ENCODE measurements around the gene PITPNB.

The PITPNB gene

DNA sequence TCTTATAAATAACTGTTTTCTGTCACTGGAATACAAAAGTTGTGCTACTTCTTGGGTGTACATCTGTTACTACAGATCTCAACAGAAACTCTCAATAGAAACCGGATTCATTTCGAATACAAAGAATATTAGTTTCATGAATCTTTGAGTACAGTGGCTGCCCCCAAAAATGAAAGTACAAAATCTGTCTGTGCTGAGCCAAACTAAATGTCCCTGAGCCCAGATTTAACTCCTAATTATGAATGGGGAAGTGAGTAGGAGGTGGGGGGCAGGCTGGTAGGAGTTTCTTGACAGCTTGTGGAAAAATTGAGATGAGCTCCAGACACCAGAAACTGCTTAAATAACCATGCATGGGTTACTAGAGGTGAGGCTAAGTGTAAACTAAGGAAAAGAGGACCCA is 41.6 kb downstream of the PITPNB start:
- DNase-seq: no peak

DNA sequence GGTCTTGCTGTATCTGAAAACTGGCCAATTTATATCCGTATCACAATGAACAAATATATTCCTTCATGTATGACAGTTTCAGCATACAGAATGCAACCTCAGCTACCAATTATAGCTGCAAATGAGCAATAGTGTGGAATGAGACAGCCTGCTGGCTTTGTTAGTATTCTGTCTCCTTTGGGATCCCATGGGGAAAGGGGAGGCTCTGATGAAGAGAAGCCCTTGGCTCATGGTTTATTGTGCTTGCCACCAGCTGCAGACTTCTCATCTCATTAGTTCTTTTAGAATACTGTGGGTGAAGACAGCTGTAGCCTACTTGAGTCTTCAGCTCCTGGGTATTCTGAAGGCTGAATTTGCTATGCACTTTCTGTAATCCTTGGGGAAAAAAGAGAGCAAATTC is 42.4 kb downstream of the PITPNB start:
- DNase-seq: no peak

GRCh38 chr22:27875951-27876350 is 43.1 kb downstream of the PITPNB start:
- no peak for DNase-seq

DNA sequence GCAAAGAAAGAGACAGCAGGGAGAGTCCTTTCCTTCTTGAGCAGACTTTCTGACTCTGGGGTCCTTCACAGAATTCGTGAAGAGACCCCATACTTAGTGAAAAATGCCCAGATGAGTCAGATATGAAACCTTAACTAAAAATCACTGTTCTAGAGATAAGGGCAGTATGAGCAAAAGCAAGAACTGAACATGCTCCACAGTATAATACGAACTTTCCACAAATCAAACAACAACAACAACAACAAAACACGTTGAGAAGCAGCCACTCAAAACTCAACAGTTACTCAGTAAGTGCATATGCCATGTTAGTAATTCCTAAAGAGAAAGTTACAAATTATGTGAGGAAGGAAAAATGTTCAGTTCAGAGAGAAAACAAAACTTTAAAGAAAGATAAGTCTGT is 44.3 kb downstream of the PITPNB start:
- no peak for DNase-seq

DNA sequence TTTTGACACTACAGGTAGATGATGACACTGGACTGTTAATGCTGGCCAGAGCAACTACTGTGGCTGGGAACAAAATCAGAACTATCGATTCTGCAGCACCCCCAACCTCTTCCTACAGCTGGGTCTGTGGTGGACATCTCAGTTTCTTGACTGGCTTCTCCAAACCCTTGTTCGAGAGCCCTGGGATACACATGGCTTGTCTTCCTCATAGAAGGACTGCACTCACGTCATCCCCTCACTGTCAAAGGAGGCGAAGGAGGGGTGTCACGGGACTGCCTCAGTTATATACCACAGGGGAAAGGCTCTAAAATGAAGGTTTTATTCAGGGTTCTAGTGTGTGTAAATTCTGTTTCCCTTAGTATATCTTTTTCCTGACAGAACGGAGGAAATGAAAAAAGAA is 44.9 kb downstream of the PITPNB start:
- no peak for DNase-seq

GRCh38 chr22:27873472-27873871 is 45.6 kb downstream of the PITPNB start:
- DNase-seq: no peak

DNA sequence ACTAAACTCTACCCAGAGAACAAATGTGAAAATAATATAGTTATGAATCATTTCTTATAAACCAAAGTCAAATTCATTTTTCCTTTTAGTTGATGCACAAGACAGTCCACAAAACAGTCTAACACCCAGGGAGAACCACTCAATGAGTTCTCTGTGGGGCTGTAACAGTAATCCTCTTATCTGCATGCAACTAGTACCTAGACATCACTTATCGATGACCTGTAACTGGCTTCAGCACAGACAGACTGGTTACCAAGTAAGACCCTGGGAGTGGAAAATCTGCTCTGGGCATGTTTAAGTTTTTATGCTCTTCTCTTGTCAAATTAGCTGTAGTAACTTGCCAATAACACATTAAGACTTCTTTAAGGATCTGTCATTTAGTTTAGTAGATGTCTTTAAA is 46.6 kb downstream of the PITPNB start:
- DNase-seq: no peak

DNA sequence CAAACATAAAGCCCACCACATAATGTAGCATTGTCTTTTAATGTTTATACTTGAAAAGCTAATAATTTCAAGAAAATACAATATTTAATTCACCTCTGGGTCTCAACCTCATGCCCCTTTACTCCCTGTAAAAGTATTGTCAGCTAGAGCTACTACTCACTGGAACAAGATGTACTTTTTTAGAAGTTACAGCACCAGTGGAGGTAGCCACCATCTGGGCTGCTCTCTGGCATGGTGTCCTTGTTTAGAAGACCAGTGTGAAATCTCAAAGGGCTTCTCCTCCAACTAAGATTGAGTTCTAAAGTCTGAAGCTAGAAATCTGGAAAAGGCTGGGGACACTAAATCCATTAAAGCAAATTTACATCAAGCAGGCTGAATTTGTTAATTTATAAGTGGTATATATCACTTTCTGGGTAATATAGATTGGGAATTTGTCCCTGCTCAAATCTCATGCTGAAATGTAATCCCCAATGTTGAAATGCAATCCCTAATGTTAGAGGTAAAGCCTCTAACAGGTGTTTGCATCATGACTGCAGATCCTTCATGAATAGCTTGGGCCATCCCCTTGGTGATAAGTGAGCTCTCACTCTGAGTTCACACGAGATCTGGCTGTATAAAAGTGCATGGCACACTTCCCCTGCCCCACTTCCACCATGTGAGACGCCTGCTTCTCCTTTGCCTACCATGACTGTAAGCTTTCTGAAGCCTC is 47.6 kb downstream of the PITPNB start:
- no peak for DNase-seq

DNA sequence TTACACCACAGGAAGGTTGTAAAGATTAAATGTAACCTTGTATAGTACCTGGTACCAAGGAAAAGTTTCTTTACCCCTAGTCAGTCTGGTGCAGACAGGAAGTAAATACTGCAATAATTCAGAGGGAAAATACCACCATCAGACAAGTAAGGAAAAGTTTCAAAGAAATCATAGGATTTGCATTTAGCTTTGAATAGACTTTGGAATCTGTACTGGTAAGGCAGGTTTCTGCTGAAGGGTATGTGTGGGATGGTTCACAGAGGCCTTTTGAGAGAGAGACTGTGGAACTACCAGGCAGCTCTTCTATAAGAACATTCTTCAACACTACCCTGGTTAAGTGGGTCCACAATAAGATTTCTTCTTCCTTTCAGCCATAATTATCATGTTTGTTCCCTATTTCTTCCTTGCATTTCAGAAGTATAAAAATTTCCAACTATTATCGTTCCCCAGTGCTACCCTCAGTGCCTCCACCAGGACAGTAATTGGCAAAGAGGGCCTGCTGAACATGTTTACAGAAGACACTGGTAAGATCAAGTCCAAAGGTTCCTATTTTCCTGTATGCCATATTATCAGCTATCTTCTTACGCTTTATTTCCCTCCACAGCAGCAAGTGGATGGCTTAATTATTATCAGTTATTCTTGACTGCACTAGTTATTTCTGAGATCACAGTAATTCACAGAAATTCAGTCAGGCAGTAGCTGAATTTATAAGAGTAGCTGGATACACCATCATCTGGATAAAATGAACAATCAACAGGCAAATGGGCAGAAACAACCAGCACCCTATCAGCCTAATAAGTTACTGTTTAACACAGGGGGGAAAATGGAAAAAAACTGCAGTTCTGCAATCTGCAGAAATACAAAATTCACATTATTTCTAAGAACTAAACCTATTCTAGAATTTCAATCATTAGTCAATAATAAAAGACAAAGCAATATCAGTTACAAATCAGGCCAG is 48.5 kb downstream of the PITPNB start:
- DNase-seq: no peak

DNA sequence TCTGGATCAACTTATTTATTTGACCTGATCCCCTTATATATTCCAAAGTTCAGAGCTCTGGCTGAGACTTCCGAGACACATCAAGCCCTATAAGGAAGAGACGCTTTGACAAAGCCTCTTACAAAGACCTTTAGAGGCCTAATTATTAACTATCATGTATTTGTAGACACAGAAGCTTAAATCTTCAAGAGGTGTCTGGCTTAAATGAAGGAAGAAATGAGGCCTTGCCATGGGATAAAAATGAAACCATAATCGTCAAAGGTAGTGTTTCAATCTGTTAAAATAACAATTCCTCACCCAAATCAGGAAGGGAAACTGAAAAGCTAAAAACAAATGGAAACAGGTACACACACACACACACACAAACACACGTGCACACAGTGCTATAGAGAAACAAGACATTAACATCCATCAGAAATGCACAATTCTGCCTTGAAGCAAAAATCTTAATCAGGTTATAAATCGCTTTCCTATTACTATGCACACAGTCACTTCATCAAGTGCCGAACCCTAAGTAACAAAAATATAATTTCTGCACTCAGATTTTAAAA is 50.2 kb downstream of the PITPNB start:
- DNase-seq: no peak

- DNase-seq: no peak
Observed at GRCh38 chr22:27867953-27868731, 50.9 kb downstream of the PITPNB start.

DNA sequence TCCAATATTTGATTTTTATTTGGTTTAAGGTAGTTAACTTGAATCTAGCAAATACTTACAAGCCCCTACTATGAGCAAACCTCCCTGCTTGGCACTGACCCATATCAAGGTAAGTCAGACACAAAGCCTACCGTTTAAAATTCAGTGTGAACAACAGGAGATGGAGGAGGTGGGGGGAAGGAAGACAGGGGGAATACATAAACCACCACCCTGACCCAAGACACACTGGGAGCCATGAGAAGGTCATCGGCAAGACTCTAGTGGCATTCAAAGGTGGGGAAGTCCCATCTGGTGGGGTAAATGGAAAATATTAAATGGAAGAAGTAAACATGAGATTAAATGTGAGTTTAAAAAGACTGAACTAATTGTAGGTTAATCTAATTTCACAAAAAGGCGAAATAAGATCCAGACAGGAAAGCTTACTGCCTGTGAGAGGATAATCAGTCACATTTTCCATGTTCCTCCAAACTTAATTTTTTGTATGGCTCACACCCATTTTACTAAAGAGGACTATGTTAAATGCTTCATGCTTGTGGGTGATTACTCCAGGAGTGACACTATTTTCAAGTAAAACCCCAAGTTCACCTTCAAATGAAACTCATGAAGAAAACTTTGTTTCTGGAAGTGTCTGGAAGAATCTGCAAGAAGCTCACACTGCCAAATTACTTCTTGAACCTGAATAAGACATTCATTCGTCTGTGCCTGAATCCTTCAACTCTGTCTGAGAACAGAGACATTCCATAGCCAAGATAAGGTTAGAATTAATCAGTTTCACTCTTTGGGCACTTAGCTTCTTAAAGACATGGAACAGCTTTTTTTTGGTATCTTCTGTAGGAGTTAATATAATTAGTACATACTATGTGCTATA is 51.7 kb downstream of the PITPNB start:
- DNase-seq: no peak

DNA sequence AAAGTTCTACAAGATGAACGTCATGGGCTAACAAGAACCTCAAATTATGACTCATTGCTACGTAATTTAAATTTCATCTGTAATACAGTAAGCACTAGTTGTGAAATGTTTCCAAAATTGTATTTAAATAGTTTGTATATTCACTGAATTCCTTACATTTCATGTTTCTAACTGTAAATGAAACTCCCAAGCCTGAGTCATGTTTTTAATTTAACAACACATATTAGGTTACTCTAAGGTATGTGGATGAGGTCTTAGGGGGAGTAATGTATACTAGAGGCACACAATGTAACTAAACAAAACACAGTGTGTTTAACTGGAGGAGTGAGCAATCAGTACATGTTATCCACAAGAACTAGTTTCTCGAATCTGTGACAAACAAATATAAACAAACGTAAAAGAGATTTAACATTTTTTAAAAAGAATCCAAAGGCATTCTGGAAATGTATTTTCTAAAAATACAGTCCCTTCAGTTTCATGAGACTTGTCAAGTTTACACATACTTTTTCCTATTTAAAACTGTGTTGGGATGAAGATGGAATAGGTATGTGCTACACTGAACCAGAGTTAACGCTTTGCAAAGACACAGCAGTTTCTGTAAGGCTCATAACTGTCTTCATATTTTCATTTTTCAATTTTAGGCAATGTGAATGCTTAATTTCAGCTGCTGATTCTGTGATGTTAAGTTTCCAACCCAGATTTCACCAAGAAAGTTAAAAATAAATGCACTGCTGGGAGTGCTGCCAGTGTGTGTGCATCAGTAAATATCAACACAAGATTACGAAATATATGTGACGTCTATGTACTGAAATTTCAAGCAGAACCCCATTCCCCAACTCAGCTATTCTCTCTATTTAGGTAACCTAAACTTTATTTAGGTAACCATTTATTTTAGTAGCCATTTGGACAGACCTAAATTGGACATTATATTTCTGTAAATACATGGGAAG is 52.6 kb downstream of the PITPNB start:
- no peak for DNase-seq

DNA sequence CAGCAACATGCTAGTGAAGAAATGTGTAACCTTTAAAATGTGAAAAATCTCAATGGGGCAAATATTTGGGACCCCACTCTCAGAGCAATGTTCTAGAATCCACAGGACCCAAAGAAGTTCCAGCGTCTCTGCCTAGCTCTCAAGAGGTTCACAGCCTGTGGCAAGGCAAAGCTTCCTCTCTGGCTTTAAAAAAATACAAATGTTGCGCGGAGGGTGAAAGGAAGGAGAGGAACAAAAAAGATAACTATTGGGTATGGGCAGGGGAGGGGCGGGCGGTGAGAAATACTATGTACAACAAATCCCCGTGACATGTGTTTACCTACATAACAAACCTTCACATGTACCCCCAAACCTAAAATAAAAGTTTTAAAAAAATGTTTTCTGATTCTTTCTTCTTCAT is 53.6 kb downstream of the PITPNB start:
- no peak for DNase-seq

- no peak for DNase-seq
Observed at GRCh38 chr22:27863556-27863955, 55.5 kb downstream of the PITPNB start.

DNA sequence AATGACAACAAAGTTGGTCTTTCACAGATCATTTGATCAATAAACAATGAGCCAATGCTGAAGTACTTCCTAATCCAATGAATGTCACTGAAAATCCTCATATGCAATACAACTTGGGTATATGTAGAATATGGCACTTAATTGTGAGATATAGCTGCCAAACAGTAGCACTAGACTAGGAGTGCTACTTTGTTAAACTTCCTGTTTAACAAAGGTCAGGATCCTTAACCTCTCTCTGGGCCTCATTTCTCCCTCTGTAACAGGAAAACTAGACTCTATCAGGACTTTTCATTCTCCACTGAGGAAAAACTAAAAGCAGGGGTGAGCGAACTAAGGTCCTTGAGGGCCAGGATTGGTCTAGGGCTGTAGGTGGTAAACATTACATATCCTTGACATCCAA is 56.1 kb downstream of the PITPNB start:
- DNase-seq: no peak

DNA sequence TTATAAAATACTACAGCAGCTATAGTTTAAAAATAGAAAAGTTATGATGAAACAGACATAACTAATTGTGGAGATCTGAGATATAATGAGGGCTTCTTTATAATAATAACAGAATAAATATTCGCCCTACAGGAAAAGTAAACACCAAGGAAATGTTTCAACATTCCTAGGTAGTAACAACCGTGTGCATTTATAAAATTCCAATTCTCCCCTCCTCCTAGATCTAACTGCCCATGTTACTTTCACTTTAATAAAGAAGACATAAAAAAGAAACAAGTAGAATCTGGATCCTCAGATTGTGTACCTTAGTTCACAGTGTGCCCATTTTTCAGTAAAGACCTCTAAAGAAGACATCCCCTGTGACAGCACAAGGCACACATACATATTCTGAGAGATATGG is 59.7 kb downstream of the PITPNB start:
- no peak for DNase-seq

DNA sequence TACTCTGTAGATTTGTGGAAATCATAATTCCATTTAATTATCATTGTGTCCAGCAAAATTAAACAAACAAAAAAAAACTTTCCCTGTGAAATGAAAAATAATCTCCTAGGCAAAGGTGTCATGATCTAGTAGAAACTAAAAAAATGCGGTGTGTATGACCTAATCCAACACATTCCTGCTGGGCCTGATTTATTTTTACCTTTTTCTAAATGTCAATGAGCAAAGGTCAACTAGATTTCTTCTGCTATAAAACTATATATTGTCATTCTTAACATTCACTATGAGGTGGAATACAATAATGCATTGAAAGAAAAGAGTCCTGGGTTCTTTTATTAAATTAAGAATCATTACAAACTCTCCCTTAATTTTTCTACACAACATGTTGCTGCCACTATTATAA is 60.4 kb downstream of the PITPNB start:
- DNase-seq: no peak

GRCh38 chr22:27857443-27857842 is 61.6 kb downstream of the PITPNB start:
- no peak for DNase-seq

DNA sequence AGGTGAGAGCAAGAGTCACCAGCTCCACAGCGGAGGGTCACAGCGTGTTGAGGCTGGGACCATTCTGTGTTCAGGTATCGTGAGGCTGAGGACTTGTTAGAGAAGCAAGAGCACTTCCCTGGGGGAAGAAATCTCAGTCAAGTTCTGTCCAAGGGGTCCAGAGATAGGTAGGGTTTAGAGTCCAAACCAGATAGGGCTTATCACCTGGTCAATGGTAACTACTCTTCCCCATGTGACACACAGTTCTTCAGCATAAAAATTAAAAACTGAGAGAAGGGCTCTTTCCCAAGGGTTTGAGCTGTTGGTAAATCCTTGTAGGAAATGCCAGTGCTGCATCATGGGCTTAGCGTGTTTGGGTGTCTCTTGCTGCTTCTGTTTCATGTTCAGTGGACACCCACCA is 62.7 kb downstream of the PITPNB start:
- no peak for DNase-seq

DNA sequence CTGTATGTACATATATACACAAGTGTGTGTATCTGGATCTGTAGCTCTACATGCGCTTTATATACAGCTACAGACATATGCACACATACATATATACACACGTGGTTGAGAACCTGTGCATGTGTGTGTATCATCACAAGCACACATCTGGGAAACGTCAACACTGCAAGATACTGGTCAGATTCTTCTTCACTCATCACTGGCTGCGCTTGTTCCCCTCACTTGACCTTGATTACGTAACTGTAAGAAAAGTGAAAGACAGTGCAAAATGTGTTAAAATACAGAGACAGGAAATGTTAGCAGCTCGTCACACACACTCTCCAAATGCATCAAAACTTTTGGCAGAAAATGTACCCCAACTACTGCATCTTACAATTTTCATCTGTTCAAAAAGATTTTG is 65.6 kb downstream of the PITPNB start:
- DNase-seq: no peak
